ENCODE results near the gene CNPY4.
A peak's percentile ranks its signal among the peaks of the same experiment; 100 is the strongest.

CNPY4 gene

GRCh38 chr7:100158229-100159098 is 39.0 kb downstream of the CNPY4 start, which contains the start of gene TRAPPC14:
Gene TRAPPC14, minus strand, starts transcription at chr7:100158723. Its CDS starts 224 bp downstream, at chr7:100158499.
- peak; percentile 41 for DNase-seq (ENCODE audit: low read depth)
- H3K4me3 ChIP-seq (ENCODE audit: low read depth, low read length), result peak within 1 kb of the TSS; percentile 76

- DNase-seq (ENCODE audit: low read depth), result no peak
- H3K4me3 ChIP-seq (ENCODE audit: low read depth, low read length), result peak overlapping the region; percentile 76
Observed at GRCh38 chr7:100159099-100159623, 39.7 kb downstream of the CNPY4 start.

- no peak overlapping the region for H3K4me3 ChIP-seq (ENCODE audit: low read depth, low read length)
- DNase-seq (ENCODE audit: low read depth), result no peak
Observed at GRCh38 chr7:100160067-100160466, 40.6 kb downstream of the CNPY4 start.

- H3K4me3 ChIP-seq (ENCODE audit: low read depth, low read length), result no peak overlapping the region
- no peak for DNase-seq (ENCODE audit: low read depth)
Observed at GRCh38 chr7:100163006-100163531, 43.6 kb downstream of the CNPY4 start.

- no peak for DNase-seq (ENCODE audit: low read depth)
- no peak overlapping the region for H3K4me3 ChIP-seq (ENCODE audit: low read depth, low read length)
Observed at GRCh38 chr7:100163871-100164270, 44.4 kb downstream of the CNPY4 start.

- no peak for DNase-seq (ENCODE audit: low read depth)
- H3K4me3 ChIP-seq (ENCODE audit: low read depth, low read length), result no peak overlapping the region
Observed at GRCh38 chr7:100166317-100166940, 47.0 kb downstream of the CNPY4 start.

GRCh38 chr7:100166970-100167911 is 47.8 kb downstream of the CNPY4 start:
- no peak for DNase-seq (ENCODE audit: low read depth)
- H3K4me3 ChIP-seq (ENCODE audit: low read depth, low read length), result peak overlapping the region; percentile 49

- peak overlapping the region; percentile 49 for H3K4me3 ChIP-seq (ENCODE audit: low read depth, low read length)
- no peak for DNase-seq (ENCODE audit: low read depth)
Observed at GRCh38 chr7:100167912-100168323, 48.5 kb downstream of the CNPY4 start.

GRCh38 chr7:100169147-100169850 is 49.9 kb downstream of the CNPY4 start:
- no peak overlapping the region for H3K4me3 ChIP-seq (ENCODE audit: low read depth, low read length)
- DNase-seq (ENCODE audit: low read depth), result no peak

GRCh38 chr7:100170101-100170897 is 50.9 kb downstream of the CNPY4 start:
- no peak for DNase-seq (ENCODE audit: low read depth)
- H3K4me3 ChIP-seq (ENCODE audit: low read depth, low read length), result no peak overlapping the region

GRCh38 chr7:100171087-100171681 is 51.8 kb downstream of the CNPY4 start:
- H3K4me3 ChIP-seq (ENCODE audit: low read depth, low read length), result peak overlapping the region; percentile 25
- DNase-seq (ENCODE audit: low read depth), result no peak

- no peak overlapping the region for H3K4me3 ChIP-seq (ENCODE audit: low read depth, low read length)
- no peak for DNase-seq (ENCODE audit: low read depth)
Observed at GRCh38 chr7:100171840-100172239, 52.4 kb downstream of the CNPY4 start.

- no peak overlapping the region for H3K4me3 ChIP-seq (ENCODE audit: low read depth, low read length)
- no peak for DNase-seq (ENCODE audit: low read depth)
Observed at GRCh38 chr7:100173806-100174495, 54.5 kb downstream of the CNPY4 start.

GRCh38 chr7:100174582-100174981 is 55.1 kb downstream of the CNPY4 start:
- no peak overlapping the region for H3K4me3 ChIP-seq (ENCODE audit: low read depth, low read length)
- no peak for DNase-seq (ENCODE audit: low read depth)

All from skeletal muscle cell (primary cell).